Measurements from ENCODE around the gene ANO3.

The ANO3 gene

DNA sequence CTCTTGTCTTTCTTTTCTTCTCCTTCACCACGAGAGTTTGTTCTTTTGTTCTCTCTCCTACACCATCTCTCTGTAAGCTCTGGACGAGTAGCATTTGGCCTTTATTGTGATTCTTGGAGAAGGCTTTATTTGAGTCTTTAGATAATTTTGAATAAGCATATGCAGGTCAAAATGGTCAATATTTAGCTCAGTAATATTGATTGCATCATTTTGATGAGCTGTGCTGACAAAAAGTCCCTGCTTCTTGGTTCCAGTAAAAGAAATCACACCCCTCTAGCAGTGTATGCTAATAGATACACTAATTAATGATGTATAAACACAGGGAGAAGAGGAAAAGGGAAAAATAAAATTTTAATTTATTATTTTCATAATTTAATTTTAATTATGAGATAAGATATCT lies 266.0 kb downstream of the ANO3 start:
- Histone ChIP-seq H3K79me2 (no peaks in the 10 kb centered on the region), H3K36me3 (ENCODE audit: control insufficient read depth, insufficient read depth, low read length) (no peaks in the 10 kb centered on the region), H3K27me3 (ENCODE audit: control insufficient read depth, insufficient read depth, low read length) (no peaks in the 10 kb centered on the region), H3K9ac (no peak overlapping the region), H3K27ac (no peak overlapping the region), H3K4me2 (ENCODE audit: low read length) (no peak overlapping the region), H3K9me3 (ENCODE audit: control insufficient read depth, low read length) (no peaks in the 10 kb centered on the region), H3K4me1 (no peaks in the 10 kb centered on the region), H2AFZ (no peak overlapping the region), H3K4me3 (ENCODE audit: low read depth, low read length) (no peak overlapping the region)
- TF ChIP-seq, protein P1, sequence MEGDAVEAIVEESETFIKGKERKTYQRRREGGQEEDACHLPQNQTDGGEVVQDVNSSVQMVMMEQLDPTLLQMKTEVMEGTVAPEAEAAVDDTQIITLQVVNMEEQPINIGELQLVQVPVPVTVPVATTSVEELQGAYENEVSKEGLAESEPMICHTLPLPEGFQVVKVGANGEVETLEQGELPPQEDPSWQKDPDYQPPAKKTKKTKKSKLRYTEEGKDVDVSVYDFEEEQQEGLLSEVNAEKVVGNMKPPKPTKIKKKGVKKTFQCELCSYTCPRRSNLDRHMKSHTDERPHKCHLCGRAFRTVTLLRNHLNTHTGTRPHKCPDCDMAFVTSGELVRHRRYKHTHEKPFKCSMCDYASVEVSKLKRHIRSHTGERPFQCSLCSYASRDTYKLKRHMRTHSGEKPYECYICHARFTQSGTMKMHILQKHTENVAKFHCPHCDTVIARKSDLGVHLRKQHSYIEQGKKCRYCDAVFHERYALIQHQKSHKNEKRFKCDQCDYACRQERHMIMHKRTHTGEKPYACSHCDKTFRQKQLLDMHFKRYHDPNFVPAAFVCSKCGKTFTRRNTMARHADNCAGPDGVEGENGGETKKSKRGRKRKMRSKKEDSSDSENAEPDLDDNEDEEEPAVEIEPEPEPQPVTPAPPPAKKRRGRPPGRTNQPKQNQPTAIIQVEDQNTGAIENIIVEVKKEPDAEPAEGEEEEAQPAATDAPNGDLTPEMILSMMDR (IDR thresholded peaks at IDR 0.05) = no peak

DNA sequence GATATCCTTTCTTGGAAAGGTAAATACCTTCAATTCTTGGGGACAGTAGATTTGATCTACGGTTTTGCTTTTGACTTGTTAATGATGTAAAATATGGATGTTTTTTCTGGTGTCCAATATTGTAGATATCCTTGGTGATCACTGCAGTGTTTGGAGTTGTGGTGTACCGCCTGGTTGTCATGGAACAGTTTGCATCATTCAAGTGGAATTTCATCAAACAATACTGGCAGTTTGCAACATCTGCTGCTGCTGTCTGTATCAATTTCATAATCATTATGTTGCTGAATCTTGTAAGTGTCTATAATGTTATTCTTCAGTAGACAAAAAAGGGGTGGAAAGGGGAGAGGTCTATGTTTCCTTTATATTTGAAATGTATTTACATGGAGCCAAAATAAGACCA lies 267.5 kb downstream of the ANO3 start:
- no peak overlapping the region for H3K4me2 ChIP-seq (ENCODE audit: low read length)
- H3K4me1 ChIP-seq = no peaks in the 10 kb centered on the region
- H3K27me3 ChIP-seq (ENCODE audit: control insufficient read depth, insufficient read depth, low read length) = no peaks in the 10 kb centered on the region
- no peaks in the 10 kb centered on the region for H3K79me2 ChIP-seq
- H3K9ac ChIP-seq = no peak overlapping the region
- no peak overlapping the region for H3K4me3 ChIP-seq (ENCODE audit: low read depth, low read length)
- H3K36me3 ChIP-seq (ENCODE audit: control insufficient read depth, insufficient read depth, low read length) = no peaks in the 10 kb centered on the region
- H2AFZ ChIP-seq = no peak overlapping the region
- TF ChIP-seq, protein P1 (IDR thresholded peaks at IDR 0.05) = no peak
- H3K9me3 ChIP-seq (ENCODE audit: control insufficient read depth, low read length) = no peaks in the 10 kb centered on the region
- H3K27ac ChIP-seq = no peak overlapping the region

DNA sequence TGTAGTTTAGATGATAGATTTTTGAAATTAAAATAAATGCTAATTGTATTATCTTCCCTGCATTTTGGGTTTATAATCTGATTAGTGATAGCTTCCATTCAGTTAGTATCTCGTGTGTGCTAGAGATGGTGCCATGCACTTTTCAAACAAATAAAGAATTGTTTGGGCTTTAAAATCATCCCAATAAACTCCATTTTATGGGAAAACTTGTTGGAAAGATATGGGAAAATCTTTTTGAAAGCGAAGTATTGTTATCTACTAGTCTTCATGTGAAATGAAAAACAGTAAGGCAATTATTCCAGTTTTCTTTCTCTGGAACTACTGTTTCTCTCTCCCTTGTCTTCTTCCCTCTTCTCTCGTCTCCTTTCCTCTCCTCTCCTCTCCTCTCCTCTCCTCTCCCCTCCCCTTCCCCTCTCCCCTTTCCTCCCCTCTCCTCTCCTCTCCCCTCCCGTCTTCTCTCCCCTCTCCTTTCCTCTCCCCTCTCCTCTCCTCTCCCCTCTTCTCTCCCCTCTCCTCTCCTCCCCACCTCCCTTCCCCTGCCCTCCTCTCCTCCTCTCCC lies 268.0 kb downstream of the ANO3 start:
- Histone ChIP-seq H3K4me3 (ENCODE audit: low read depth, low read length) (no peak overlapping the region), H3K27ac (no peak overlapping the region), H3K27me3 (ENCODE audit: control insufficient read depth, insufficient read depth, low read length) (no peaks in the 10 kb centered on the region), H2AFZ (no peak overlapping the region), H3K9me3 (ENCODE audit: control insufficient read depth, low read length) (no peaks in the 10 kb centered on the region), H3K36me3 (ENCODE audit: control insufficient read depth, insufficient read depth, low read length) (no peaks in the 10 kb centered on the region), H3K4me2 (ENCODE audit: low read length) (no peak overlapping the region), H3K79me2 (no peaks in the 10 kb centered on the region), H3K9ac (no peak overlapping the region), H3K4me1 (no peaks in the 10 kb centered on the region)
- TF ChIP-seq, protein P1 (IDR thresholded peaks at IDR 0.05) = no peak

DNA sequence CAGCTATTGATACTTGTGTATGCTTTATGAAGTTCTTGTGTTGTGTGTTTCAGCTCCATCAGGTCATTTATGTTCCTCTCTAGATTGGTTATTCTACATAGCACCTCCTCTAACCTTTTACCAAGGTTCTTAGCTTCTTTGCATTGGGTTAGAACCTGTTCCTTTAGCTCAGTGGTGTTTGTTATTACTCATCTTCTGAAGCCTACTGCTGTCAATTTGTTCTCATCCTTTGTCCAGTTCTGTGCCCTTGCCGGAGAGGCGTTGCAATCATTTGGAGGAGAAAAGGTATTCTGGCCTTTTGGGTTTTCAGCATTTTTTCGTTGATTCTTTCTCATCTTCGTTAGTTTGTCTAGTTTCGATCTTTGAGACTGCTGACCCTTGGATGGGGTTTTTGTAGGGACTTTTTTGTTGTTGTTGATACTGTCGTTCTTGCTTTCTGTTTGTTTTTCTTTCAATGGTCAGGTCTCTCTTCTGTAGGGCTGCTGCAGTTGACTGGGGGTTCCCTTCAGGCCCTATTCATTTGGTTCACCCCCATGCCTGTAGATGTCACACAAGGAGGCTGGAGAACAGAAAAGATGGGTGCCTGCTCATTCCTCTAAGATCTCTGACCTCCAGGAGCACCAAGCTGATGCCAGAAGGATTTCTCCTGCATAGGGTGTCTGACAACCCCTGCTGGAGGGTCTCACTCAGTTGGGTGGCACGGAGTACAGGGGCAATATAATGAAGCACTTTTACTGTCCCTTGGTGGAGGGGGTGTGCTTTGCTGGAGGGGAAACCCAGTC lies 276.0 kb downstream of the ANO3 start:
- Histone ChIP-seq H3K4me2 (ENCODE audit: low read length) (no peak overlapping the region), H2AFZ (no peak overlapping the region), H3K36me3 (ENCODE audit: control insufficient read depth, insufficient read depth, low read length) (no peaks in the 10 kb centered on the region), H3K4me3 (ENCODE audit: low read depth, low read length) (no peak overlapping the region), H3K9ac (no peak overlapping the region), H3K27me3 (ENCODE audit: control insufficient read depth, insufficient read depth, low read length) (no peaks in the 10 kb centered on the region), H3K79me2 (no peaks in the 10 kb centered on the region), H3K9me3 (ENCODE audit: control insufficient read depth, low read length) (no peaks in the 10 kb centered on the region), H3K27ac (no peak overlapping the region), H3K4me1 (no peaks in the 10 kb centered on the region)
- TF ChIP-seq, protein P1 (IDR thresholded peaks at IDR 0.05) = no peak
